Uterus (tissue), 2 donors: ENCODE measurements around the gene MT1H.

Source experiments
- CTCF ChIP-seq, 4 experiments: fragments of 200-600 bp in 2 of 4; fragments of 450-650 bp in 2 of 4; sonication (generic) in 2 of 4; IDR thresholded peaks; one replicate each; pipeline ENCODE4 v1.5.1; 2016 to 2019; ENCODE audit warnings: antibody characterized with exemption in 4 of 4, mild to moderate bottlenecking in 2 of 4, moderate library complexity in 1 of 4
- POLR2A ChIP-seq, 2 donors: fragments of 450-650 bp; IDR thresholded peaks; one replicate each; pipeline ENCODE4 v1.6.1; 2016; ENCODE audit warnings: antibody characterized with exemption in 2 of 2, mild to moderate bottlenecking in 1 of 2, moderate library complexity in 1 of 2

- TF ChIP-seq CTCF (IDR thresholded peaks at IDR 0.05) (no peak), POLR2A (IDR thresholded peaks at IDR 0.05) (peak; percentile 39 to 56)
These were observed 31.5 kb upstream of the MT1H start, which contains the start of gene MT1A for GRCh38 chr16:56637814-56638750.
